Adrenal gland (tissue), 12 donors: ENCODE results near the gene NBPF3. TPM values are rescaled to one million over a fixed set of nuclear protein-coding genes. Genes with fewer than 3 reads are reported as not detected.
A peak's percentile ranks its signal among the peaks of the same experiment; 100 is the strongest.

Experiments used
- DNase-seq, 7 donors: peaks; one replicate each; pipeline ENCODE4 v3.0.0-alpha.2; 2019 to 2020
- H3K27ac ChIP-seq, 5 donors: fragments of 200-600 bp; sonication (generic) in 4 of 5; 1 replicate in 3 of 5; 2 replicates in 2 of 5; pipeline versions ENCODE4 v1.5.1 to v1.8.0; 2016 to 2020; ENCODE audit warnings: mild to moderate bottlenecking in 1 of 5
- H3K27me3 ChIP-seq: fragments of 200-600 bp; 2 replicates; pipeline ENCODE4 v1.8.0; 2021
- H3K36me3 ChIP-seq, 2 donors: fragments of 200-600 bp; replicated peaks in 1 of 2; 1 replicate in 1 of 2; 2 replicates in 1 of 2; pipeline versions ENCODE4 v1.5.1 to v1.8.0; 2018 to 2022
- H3K4me1 ChIP-seq, 2 donors: fragments of 200-600 bp; replicated peaks in 1 of 2; 1 replicate in 1 of 2; 2 replicates in 1 of 2; pipeline versions ENCODE4 v1.5.1 to v1.8.0; 2018 to 2021
- H3K4me3 ChIP-seq, 4 donors: fragments of 200-600 bp; sonication (generic) in 3 of 4; one replicate each; pipeline ENCODE4 v1.5.1; 2016 to 2018
- H3K9me3 ChIP-seq, 3 donors: fragments of 200-600 bp; sonication (generic) in 1 of 3; replicated peaks in 1 of 3; 1 replicate in 2 of 3; 2 replicates in 1 of 3; pipeline versions ENCODE4 v1.5.1 to v1.8.0; 2016 to 2021
- POLR2A ChIP-seq, 2 donors: fragments of 450-650 bp; IDR thresholded peaks; one replicate each; pipeline ENCODE4 v1.6.1; 2017; ENCODE audit warnings: antibody characterized with exemption in 2 of 2, mild to moderate bottlenecking in 2 of 2, moderate library complexity in 1 of 2
- WGBS, 4 donors: extraction: QIAGEN DNeasy Blood & Tissue Kit in 2 of 4; methylation state at CpG; one replicate each; pipeline versions ENCODE4 v1.1.5 to v1.1.7; 2013 to 2017; 5-methylcytosine and 5-hydroxymethylcytosine counted together
- intact Hi-C, 2 donors: fragments of 100-400 bp; cut with DNase I; formaldehyde crosslinking; loops; one replicate each; pipeline versions ENCODE4 v1.14.1 to v1.15.0; 2022 to 2023
- polyA plus RNA-seq, 3 donors: library from polyadenylated mRNA; stranded (reverse); fragments of 200-250 nt in 2 of 3; fragments of 350-450 nt in 1 of 3; fragmentation: Illumina TruSeq in 1 of 3; extraction: RNeasy Lipid Tissue Mini Kit (QIAGEN cat#74804) in 1 of 3; gene quantifications; one replicate each; pipeline ENCODE4 v1.2.3, GENCODE V29; 2013 to 2014
- total RNA-seq, 9 donors: library from RNA; depleted of rRNA in 4 of 9; stranded (reverse); fragments of >200 nt in 4 of 9; fragments of 120-200 nt in 1 of 9; fragmentation: NEBNext Ultra II Directional in 1 of 9; extraction: Animal tissue kit (Norgen Biotek cat#: 25700) in 1 of 9; gene quantifications; one replicate each; pipeline versions ENCODE4 v1.1.0 to v1.2.4, GENCODE V29; 2013 to 2023
- TF ChIP-seq, protein P1 (sequence below), 6 experiments: fragments of 450-650 bp in 4 of 6; fragments of 200-600 bp in 2 of 6; sonication (generic) in 1 of 6; IDR thresholded peaks; 1 replicate in 5 of 6; 2 replicates in 1 of 6; pipeline versions ENCODE4 v1.5.1 to v1.8.0; 2016 to 2021; ENCODE audit warnings: antibody characterized with exemption in 6 of 6, mild to moderate bottlenecking in 2 of 6, moderate library complexity in 1 of 6
- donor health status: healthy with polysubstance abuse.
- donor health status: Bipolar disorder and iron deficiency.
- donor health status: DM: yes; HTN: yes; CAD: no.
- donor health status: DM: no; HTN: no; CAD: no.
- donor health status: DM: no; HTN: no; CAD: no.
- donor health status: DM: yes; HTN: yes; CAD: no.

The NBPF3 gene
- total and polyA plus RNA-seq, 12 donors, result 1.3 to 18.0 (median 12.5) TPM

GRCh38 chr1:21534146-21534545 is 94.2 kb downstream of the NBPF3 start:
- peaks cover 30 to 48% of the 10 kb centered on the region in 2 donors for H3K4me1 ChIP-seq
- peak overlapping the region in 4 of 5 donors; percentile 62 to 95 (median 88) for H3K27ac ChIP-seq
- H3K9me3 ChIP-seq, result no peaks in the 10 kb centered on the region
- no peak overlapping the region for H3K4me3 ChIP-seq
- no peak for DNase-seq
- TF ChIP-seq, protein P1, sequence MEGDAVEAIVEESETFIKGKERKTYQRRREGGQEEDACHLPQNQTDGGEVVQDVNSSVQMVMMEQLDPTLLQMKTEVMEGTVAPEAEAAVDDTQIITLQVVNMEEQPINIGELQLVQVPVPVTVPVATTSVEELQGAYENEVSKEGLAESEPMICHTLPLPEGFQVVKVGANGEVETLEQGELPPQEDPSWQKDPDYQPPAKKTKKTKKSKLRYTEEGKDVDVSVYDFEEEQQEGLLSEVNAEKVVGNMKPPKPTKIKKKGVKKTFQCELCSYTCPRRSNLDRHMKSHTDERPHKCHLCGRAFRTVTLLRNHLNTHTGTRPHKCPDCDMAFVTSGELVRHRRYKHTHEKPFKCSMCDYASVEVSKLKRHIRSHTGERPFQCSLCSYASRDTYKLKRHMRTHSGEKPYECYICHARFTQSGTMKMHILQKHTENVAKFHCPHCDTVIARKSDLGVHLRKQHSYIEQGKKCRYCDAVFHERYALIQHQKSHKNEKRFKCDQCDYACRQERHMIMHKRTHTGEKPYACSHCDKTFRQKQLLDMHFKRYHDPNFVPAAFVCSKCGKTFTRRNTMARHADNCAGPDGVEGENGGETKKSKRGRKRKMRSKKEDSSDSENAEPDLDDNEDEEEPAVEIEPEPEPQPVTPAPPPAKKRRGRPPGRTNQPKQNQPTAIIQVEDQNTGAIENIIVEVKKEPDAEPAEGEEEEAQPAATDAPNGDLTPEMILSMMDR (IDR thresholded peaks at IDR 0.05), result no peak
- TF ChIP-seq POLR2A (IDR thresholded peaks at IDR 0.05), result no peak
- H3K27me3 ChIP-seq, result no peaks in the 10 kb centered on the region
- intact Hi-C loops, result no loop called here
- no peaks in the 10 kb centered on the region for H3K36me3 ChIP-seq
- 92 to 98% (median 94%) methylated on average over 5 of the region's 5 CpGs for WGBS, 4 donors

Other genes starting within 250 kb of the NBPF3 start
- 100 to 1,000 TPM in 8 of 9 donors, 10 to 100 TPM in 1; 86.1 to 588 (median 244) TPM for gene ECE1, start 149.7 kb upstream of the NBPF3 start, total RNA-seq
- gene ECE1, start 149.7 kb upstream of the NBPF3 start, polyA plus RNA-seq, result 100 to 1,000 TPM; 150 to 327 (median 176) TPM
- gene ALPL, start 69.3 kb downstream of the NBPF3 start, total RNA-seq, result 100 to 1,000 TPM in 2 of 9 donors, 10 to 100 TPM in 7; 21.9 to 752 (median 59.3) TPM
- 100 to 1,000 TPM in 2 of 3 donors, 10 to 100 TPM in 1; 74.7 to 338 (median 147) TPM for gene ALPL, start 69.3 kb downstream of the NBPF3 start, polyA plus RNA-seq
- 100 to 1,000 TPM in 3 of 9 donors, 10 to 100 TPM in 6; 52.4 to 409 (median 81.1) TPM for gene RAP1GAP, start 229.2 kb downstream of the NBPF3 start, total RNA-seq
- gene RAP1GAP, start 229.2 kb downstream of the NBPF3 start, polyA plus RNA-seq, result 100 to 1,000 TPM in 2 of 3 donors, 10 to 100 TPM in 1; 62.4 to 250 (median 105) TPM